ENCODE results near the gene BAIAP2L1.

DNA sequence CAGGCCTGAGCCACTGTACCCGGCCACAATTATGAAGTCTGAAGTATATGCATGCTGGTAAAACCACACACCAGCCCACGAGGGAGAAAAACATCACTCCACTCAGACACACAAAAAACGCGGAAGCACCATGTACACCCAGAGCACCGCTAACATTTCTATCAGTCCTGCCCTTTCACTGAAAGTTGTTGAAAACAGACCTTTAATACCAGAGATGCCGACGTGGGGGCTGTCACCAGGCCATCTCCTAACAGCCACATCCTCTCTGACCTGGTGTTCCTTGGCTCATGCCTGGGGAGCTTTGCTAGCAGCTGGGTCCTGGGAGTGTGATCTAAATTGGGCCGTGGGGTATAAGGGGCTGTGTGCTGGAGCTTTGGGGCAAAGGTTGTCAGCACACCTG lies 49.8 kb downstream of the BAIAP2L1 start:
- TF ChIP-seq, protein P1, sequence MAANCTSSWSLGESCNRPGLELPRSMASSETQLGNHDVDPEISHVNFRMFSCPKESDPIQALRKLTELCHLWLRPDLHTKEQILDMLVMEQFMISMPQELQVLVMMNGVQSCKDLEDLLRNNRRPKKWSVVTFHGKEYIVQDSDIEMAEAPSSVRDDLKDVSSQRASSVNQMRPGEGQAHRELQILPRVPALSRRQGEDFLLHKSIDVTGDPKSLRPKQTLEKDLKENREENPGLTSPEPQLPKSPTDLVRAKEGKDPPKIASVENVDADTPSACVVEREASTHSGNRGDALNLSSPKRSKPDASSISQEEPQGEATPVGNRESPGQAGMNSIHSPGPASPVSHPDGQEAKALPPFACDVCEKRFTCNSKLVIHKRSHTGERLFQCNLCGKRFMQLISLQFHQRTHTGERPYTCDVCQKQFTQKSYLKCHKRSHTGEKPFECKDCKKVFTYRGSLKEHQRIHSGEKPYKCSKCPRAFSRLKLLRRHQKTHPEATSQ (tag by site-specific recombination; IDR thresholded peaks at IDR 0.05), result no peak
- TF ChIP-seq MYNN (tag by site-specific recombination; IDR thresholded peaks at IDR 0.05; ENCODE audit: borderline replicate concordance), result no peak
- TF ChIP-seq, protein P2, sequence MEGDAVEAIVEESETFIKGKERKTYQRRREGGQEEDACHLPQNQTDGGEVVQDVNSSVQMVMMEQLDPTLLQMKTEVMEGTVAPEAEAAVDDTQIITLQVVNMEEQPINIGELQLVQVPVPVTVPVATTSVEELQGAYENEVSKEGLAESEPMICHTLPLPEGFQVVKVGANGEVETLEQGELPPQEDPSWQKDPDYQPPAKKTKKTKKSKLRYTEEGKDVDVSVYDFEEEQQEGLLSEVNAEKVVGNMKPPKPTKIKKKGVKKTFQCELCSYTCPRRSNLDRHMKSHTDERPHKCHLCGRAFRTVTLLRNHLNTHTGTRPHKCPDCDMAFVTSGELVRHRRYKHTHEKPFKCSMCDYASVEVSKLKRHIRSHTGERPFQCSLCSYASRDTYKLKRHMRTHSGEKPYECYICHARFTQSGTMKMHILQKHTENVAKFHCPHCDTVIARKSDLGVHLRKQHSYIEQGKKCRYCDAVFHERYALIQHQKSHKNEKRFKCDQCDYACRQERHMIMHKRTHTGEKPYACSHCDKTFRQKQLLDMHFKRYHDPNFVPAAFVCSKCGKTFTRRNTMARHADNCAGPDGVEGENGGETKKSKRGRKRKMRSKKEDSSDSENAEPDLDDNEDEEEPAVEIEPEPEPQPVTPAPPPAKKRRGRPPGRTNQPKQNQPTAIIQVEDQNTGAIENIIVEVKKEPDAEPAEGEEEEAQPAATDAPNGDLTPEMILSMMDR (tag by site-specific recombination; IDR thresholded peaks at IDR 0.05), result no peak
- no peak for TF ChIP-seq ZNF561 (tag by site-specific recombination; IDR thresholded peaks at IDR 0.05; ENCODE audit: borderline replicate concordance)
- no peak for TF ChIP-seq ZNF274 (IDR thresholded peaks at IDR 0.05; ENCODE audit: low read length)
- TF ChIP-seq ZNF274 (tag by site-specific recombination; IDR thresholded peaks at IDR 0.05; ENCODE audit: borderline replicate concordance), result no peak
- no peak for TF ChIP-seq KLF8 (tag by site-specific recombination; IDR thresholded peaks at IDR 0.05)
- TF ChIP-seq, protein P3, sequence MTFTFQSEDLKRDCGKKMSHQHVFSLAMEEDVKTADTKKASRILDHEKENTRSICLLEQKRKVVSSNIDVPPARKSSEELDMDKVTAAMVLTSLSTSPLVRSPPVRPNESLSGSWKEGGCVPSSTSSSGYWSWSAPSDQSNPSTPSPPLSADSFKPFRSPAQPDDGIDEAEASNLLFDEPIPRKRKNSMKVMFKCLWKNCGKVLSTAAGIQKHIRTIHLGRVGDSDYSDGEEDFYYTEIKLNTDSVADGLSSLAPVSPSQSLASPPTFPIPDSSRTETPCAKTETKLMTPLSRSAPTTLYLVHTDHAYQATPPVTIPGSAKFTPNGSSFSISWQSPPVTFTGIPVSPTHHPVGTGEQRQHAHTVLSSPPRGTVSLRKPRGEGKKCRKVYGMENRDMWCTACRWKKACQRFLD (tag by site-specific recombination; IDR thresholded peaks at IDR 0.05), result no peak
- no peak for TF ChIP-seq ZNF610 (tag by site-specific recombination; IDR thresholded peaks at IDR 0.05; ENCODE audit: borderline replicate concordance)
- TF ChIP-seq ZBTB21 (tag by site-specific recombination; IDR thresholded peaks at IDR 0.05), result no peak
- TF ChIP-seq ZXDB (tag by site-specific recombination; IDR thresholded peaks at IDR 0.05), result no peak
- TF ChIP-seq, protein P4, sequence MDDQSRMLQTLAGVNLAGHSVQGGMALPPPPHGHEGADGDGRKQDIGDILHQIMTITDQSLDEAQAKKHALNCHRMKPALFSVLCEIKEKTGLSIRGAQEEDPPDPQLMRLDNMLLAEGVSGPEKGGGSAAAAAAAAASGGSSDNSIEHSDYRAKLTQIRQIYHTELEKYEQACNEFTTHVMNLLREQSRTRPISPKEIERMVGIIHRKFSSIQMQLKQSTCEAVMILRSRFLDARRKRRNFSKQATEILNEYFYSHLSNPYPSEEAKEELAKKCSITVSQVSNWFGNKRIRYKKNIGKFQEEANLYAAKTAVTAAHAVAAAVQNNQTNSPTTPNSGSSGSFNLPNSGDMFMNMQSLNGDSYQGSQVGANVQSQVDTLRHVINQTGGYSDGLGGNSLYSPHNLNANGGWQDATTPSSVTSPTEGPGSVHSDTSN (CRISPR knock-in tag; IDR thresholded peaks at IDR 0.05), result no peak
- TF ChIP-seq MEIS1 (CRISPR knock-in tag; IDR thresholded peaks at IDR 0.05; ENCODE audit: borderline replicate concordance), result no peak
